Measurements from ENCODE around the gene F11.

GRCh38 chr4:186335793-186336192, 69.8 kb downstream of the F11 start:
- TF ChIP-seq EZH2 (IDR thresholded peaks at IDR 0.05; ENCODE audit: borderline replicate concordance, insufficient read depth, low read depth, low read length, poor library complexity, severe bottlenecking) (no peak), CTCF (IDR thresholded peaks at IDR 0.05) (no peak)
